IMR-90 (cell line): ENCODE data around the gene TSPAN14. TPM values are rescaled to one million over a fixed set of nuclear protein-coding genes. Genes with fewer than 3 reads are reported as not detected.
A peak's percentile ranks its signal among the peaks of the same experiment; 100 is the strongest.

Experiments
- CEBPB ChIP-seq: IDR thresholded peaks from 2 replicates; pipeline ENCODE4 v1.6.1; 2012; ENCODE audit warnings: low read depth, low read length, improper control_type of control experiment
- MXI1 ChIP-seq: IDR thresholded peaks from 2 replicates; pipeline ENCODE4 v1.6.1; 2012; ENCODE audit warnings: low read depth, mild to moderate bottlenecking, low read length, moderate library complexity, borderline replicate concordance
- polyA plus RNA-seq, 3 experiments: library from polyadenylated mRNA; depleted of rRNA; stranded (reverse); fragments of >200 nt; gene quantifications; 2 replicates each; pipeline ENCODE4 v1.2.3, GENCODE V29; 2012; ENCODE audit warnings: low replicate concordance in 1 of 3
- total RNA-seq: library from RNA; depleted of rRNA; stranded (reverse); fragments of >200 nt; gene quantifications from 2 replicates; pipeline ENCODE4 v1.2.3, GENCODE V29; 2012
- TF ChIP-seq, protein P1 (sequence below): conservative IDR thresholded peaks from 2 replicates; pipeline ENCODE4 v1.5.1; 2012; ENCODE audit warnings: mild to moderate bottlenecking, low read depth, low read length, improper control_type of control experiment

Gene TSPAN14
- total and polyA plus RNA-seq, 2 of the 4 experiments (the other 2 are of a cell fraction) = 18.5 to 43.0 TPM

DNA sequence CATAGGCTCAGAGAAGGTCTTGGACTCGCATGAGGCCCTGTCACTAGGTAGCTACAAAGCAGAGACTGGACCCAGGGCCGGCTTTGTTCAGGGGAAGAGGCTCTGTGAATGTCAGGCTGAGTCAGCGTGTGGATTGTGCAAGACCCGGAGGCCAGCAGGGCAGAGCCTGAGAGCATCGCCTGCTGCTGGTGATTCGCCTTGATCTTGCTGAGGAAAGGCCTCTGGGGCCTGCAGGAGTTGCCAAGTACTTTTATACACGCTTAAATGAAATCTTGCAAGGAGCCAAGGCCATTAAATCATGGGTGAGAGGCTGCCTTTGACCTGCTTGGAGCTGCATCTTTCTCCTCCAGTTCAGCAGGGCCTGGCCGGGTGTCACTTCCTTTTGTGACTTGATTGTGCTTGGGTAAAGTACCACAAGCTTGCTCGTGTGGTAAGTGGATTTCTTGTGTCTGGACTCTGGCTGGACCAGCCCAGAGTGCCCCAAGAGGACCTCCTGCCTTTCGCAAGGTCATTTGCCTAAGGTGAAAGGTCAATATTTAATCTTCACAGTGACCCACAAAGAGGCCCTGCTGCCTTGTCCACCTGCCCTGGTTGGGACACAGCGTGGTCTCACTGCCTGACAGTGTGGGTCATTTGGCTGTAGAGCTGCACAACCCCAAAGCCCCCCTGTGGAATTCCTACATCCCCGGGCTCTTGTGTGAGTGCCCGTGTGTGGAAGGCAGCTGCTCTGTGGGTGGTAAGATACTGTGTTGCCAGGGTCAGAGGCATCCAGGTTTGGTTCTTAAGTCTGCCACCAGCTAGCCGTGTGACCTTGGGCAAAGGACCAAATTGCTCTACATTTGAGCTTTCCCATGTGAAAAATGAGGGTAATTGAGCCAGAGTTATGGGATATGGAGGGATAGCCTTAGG lies 45.0 kb downstream of the TSPAN14 start (continued):
- TF ChIP-seq, protein P1, sequence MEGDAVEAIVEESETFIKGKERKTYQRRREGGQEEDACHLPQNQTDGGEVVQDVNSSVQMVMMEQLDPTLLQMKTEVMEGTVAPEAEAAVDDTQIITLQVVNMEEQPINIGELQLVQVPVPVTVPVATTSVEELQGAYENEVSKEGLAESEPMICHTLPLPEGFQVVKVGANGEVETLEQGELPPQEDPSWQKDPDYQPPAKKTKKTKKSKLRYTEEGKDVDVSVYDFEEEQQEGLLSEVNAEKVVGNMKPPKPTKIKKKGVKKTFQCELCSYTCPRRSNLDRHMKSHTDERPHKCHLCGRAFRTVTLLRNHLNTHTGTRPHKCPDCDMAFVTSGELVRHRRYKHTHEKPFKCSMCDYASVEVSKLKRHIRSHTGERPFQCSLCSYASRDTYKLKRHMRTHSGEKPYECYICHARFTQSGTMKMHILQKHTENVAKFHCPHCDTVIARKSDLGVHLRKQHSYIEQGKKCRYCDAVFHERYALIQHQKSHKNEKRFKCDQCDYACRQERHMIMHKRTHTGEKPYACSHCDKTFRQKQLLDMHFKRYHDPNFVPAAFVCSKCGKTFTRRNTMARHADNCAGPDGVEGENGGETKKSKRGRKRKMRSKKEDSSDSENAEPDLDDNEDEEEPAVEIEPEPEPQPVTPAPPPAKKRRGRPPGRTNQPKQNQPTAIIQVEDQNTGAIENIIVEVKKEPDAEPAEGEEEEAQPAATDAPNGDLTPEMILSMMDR = no peak
- TF ChIP-seq MXI1 (peak; percentile 69; the same call in 1 of the 2 replicates), CEBPB (peak; percentile 100)
